Brain pericyte (primary cell): ENCODE measurements around the gene CES5A.
"Not testable (repeated sequence)": the region's sequence is repeated elsewhere in the genome, so short reads cannot be mapped to it uniquely, and the experiment has no call there.

Experiments
- DNase-seq: peaks from one replicate; pipeline ENCODE4 v3.0.0-alpha.2; 2012; ENCODE audit warnings: low read depth, low spot score

Gene CES5A

DNA sequence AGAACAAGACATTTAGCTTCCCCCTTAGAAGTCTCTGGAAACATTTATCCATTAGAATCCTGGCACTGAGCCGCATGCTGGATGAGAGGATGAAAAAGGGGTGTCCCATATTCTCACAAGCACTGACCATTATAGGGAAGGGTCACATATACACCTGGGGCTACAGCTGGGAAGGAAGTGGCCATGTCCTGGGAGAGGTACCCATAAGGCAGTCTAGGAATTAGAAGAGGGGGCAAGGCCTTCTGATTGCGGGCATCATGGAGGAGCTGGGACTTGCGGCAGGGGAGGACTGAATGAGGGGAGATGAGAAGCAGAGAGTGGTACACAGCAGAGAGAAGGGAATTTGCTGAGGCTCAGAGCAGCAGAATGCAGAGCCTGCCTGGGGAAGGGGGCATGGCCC lies 45.9 kb downstream of the CES5A start:
- not testable (repeated sequence) for DNase-seq

DNA sequence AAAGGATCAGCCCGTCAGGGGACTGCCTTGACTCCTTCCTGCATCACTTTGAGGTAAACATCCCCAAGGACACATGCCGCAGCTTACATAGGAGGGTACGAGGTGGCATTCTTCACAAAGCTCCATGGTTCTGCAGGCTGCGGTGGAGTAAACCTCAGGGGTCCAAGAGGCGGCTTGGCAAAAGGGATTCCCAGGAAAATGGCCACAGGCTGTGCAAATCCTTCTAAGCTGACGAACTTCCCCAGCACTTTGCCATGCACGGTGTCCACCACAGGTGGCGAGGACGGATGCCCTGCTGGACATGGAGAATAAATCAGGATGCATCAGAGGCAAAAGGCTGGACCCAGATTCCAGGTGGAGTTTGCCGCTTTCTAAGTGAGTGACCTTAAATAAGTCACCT lies 46.5 kb downstream of the CES5A start:
- DNase-seq = no peak

DNA sequence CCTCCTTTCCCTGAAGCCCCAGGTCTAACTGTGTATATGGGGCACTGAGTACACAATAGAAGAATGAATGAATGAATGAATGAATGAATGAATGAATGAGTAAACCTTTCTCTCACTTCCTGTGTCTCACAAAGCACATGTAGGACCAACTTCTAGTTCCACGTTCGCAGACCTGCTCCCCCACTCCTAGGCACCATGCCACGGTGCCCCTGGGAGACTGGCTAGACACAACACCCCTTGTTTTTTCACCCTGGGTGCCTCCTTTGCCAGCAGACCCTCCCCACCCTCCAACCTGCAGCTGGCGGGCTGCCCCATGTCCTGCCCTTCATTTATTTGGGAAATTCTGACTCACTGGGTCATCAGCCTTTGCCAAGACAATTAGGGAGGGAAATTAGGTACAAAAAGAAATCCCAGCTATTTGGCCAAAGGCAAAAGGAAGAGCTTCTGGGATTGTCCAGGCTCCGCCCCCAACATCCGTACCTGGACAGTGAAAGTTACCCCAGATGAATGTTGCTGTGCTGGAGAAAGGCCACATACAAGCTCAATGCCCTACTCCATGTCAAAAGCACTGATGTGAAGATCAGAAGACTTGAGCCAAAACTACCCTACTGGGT lies 50.0 kb downstream of the CES5A start:
- DNase-seq = no peak

DNA sequence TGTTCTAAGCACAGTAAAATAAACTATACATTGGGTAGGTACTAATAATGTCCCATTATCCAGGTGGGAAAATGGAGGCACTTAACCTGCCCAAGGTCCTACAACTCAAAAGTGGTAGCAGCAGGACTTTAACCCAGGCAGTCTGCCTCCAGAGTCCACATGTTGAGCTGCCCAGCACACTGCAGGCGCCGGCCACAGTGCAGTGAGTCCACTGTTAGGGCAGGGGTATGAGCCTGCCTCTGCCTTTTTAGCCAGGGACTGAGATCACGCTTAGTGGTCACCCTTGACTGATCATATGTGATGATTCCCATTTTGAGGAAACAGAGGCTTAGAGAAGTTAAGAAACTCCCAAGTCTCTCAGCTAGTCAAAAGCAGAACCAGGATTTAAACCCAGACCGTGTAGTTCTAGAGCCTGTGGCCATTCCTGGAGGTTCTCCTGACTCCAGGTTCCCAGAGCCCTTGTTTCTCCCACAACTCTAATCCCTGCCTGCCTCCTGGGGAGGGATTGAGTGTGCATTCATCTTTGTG lies 50.6 kb downstream of the CES5A start:
- DNase-seq = no peak

DNA sequence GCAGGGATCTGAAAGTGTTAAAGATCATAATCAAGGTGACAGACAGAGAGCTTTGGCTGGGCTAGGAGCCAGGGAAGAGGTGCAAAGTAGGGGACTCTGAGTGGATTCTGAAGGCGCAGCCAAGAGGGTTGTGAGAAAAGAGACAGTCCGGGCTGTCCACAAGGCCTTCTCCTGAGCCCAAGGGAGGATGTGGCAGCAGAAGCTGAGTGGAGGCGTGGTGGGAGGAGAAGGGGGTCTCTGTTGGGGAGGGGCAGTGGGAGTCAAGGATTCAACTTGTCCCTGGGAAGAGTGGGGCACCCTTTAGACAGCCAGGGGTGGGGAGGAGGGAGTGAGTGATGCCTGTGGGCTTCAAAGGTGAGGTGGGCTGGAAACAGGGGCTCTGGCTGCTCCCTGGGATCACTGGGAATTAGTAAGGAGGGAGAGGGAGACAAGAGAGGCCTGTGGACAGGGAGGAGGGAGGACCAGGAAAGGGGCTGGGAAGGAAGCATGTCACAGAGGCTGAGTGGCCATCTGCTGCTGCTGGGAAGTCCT lies 52.8 kb downstream of the CES5A start:
- DNase-seq = no peak

DNA sequence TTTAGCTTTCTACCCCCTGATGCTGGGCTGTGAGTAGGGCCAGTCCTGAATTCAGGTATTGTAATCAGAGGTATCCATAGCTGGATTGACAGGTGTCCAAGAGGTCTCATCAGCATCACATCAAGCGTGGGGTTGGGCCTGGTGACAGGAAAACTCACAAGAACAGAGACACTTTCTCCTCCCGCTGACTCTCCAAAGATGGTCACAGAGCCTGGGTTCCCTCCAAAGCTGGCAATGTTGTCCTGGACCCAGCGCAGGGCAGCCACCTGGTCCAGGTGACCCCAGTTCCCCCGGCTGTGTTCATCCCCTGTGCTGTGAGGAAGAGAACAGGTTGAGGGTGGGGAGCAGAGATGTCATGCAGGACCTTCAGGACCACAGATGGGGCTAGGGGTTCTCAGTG lies 54.0 kb downstream of the CES5A start:
- DNase-seq = no peak

DNA sequence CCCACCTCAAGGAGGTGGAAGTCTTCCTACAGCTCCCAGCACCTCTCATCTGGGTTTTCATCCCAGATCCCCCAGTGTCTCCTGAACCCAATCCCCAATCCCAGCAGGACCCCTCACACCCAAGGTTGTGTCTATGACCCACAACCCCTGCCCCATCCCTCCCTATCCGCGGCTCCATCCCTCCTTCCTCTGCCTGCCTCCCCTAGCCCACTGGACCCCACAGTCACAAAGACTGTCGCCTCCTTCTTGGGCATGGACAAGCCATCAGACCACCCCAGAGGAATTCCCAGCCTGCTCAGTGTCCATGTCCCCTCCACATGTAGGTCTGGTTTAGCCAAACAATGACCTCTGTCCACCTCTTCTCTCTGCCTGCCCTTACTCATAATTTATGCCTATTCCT lies 54.6 kb downstream of the CES5A start:
- DNase-seq = no peak

DNA sequence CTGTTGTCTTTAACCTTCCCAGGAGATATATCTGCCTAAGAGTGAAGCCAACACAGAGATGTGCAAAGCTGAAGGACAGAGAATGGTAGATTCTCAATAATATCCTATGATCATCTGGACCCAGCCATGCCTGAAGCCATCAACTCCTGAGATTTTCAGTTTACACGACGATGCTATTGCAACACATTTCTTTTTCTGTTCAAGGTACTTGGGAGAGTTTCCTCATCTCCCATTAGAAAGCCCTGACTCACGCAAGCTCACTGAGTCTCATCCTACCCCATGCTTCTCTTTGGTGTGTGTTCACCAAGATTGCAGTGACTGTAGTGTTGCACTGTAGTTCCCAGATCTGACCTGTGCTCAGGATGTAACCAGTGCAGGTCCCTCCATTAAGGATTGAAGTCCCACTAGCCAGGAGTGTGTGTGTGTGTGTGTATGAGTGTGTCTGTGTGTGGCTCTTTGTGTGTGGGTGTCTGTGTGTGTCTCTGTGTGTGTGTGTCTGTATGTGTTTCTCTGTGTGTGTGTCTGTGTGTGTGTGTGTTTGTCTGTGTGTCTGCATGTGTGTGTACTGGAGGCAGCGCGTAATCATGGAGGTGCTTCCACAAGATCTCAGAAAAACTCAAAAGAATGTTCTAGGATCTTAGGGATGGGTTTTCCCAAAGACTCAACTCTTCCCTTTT lies 57.8 kb downstream of the CES5A start:
- DNase-seq = no peak

DNA sequence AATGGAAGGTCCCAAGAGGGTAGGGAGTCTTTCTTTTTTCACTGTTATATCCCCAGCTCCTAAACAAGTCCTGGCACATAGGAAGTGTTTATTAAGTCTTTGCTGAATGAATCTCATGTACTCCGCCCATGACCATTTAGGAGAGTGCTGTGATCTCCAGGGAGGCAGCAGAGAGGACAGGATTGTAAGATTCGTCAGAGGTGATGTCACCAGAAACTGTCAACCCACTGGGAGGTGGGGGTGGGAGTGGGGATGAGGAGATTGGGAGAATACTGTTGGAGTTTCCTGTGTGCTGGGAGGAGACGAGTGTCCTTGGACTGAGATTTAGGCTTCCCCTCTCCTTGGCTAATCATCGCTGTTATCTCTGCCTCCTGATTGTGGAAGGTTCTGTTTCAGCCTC lies 59.0 kb downstream of the CES5A start:
- not testable (repeated sequence) for DNase-seq

DNA sequence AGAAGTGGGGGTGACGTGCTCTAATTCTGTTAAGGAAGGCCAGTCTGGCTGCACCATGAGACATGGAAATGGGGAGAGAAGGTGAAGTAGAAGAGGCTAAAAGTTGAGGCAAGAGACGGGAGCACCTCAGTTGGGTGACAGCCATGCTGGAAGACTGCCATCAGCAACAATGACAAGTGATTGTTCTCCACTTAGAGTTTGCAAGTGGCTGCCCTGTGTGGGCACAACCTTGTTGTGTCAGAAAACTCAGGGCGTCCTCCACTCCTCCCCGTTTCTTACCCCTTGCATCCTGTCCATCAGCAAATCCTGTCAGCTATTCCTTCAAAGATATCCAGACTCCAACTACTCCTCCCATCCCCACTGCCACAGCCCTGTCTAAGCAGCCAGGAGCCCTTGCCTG lies 59.9 kb downstream of the CES5A start:
- no peak for DNase-seq

DNA sequence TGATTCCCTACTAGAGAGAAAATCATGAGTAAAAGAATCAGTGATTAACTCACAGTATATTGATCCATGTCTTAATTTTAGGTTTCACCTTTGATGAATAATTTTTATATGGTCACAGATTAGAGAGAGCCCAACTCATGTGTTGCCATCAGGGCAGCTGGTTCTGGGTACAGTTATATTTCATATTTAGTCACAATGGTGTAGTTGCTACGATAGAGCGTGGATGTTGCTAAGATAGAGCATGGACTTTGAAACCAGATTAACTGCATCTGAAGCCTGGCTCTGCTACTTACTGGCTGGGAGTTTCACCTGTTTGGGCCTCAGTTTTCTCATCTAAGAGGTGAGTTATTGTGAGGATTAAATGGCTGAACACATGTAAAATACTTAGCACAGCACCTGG lies 61.0 kb downstream of the CES5A start:
- not testable (repeated sequence) for DNase-seq

DNA sequence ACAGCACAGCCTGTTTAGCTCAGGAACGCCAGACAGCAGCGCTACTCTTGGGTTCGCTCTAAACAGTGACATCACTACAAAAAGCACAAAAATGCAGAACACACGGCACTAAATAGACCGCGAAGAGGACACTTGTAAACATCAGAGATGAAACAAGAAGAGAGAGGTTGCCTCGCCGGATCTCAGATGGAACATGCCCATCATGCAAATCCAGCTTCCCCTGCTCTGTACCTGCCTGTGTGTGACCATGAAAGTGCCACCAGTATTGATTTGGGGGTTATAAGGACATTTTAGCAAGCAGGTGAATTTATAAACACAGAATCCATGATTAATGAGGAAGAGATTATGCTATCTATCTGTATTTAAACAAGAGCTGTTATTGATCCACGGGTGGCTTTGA lies 61.4 kb downstream of the CES5A start:
- DNase-seq = not testable (repeated sequence)

DNA sequence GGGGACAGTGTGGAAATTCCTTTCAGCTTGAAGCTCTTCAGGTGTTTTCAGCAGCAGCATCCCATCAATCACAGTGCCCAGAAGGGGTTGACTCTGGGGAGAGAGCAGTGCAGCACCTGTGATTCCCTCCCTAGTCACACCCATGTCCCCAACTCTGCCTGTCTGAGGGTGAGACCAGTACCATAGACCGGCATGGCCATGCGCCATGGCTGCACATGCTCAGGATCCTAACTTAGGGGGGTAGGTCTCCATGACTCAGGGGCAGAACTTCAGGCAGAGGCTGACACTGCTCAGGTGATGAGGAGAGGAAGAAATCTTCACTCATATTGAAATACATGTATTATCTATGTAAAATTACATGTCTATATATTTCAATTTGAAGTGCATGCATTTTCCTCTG lies 62.2 kb downstream of the CES5A start:
- no peak for DNase-seq

DNA sequence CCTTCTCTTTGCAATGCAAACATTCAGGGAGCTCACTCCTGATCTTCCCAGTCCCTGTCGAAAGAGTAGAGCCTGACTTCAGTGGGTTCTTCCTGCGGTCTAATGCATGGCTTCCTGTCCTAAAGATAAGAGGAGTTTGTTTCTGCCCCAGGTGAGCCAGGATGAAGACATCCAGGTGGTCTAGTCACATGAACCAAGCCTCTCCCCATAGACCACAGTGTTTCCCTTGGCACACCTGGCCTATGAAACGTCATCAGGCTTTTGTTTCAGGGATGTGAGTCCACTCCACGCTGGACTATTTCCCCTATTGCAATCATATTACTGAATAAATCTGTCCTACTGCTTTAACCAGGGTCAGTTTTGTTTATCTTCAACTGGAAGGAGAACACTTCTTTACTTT lies 63.4 kb downstream of the CES5A start:
- no peak for DNase-seq

DNA sequence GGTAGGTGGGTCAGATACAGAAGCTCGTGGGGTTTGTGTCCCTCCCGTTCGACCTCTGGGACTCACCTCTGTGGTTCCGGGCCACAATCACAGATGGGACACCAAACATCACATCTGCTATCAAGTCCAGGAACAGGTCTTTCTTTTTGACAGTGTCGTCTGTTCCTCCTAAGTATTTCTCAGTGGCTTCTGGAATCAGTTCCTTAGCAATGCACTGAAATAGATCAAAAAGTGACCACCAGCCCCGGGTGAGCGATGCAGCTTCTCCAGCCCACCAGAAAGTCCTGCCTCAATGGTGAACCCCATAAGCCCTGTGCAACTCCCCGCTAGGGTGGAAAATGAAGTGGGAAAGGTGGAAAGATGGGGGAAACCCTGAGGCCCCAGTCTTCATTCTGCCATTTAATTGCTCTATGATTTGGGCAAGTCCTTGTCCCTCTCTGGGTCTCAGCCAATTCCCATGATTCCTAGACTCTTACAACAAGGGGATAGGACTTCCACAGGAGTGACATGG lies 64.7 kb downstream of the CES5A start:
- no peak for DNase-seq

DNA sequence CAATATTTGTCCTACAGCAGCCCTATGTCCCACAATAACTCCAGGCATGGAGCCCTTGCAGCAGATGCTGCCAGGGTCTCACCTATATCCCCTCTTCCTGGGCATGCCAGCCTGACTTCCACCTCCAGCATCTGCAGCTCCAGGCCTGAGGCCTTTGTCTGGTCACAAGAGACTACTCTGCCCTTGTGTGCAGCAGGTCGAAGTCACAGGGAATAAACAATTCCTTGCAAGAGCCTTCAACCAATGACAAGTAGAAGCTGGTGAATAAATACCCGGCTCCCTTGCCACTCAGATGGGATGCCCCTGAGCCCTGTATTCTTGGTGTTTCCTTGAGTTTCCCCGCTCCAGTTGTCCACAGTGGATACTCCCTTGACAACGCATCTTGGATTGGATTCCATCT lies 65.3 kb downstream of the CES5A start:
- no peak for DNase-seq

DNA sequence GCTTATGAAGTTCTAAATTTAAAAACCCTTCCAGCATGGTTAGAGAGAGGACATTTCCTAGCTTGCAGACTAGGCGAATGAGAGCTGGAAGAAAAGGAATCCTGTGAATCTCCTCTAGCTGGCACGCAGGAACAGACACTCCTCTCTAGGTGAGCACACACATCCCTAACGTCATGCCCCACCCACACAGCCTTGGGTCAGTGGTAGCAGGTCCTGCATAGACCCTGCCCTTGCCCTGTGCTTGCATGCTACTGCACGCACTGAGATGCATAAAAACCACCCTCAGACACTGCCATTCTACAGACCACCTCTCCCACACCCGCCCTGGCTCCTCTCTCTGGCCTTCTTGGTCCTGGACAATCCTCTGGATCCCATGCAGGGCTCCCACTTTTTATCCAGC lies 65.8 kb downstream of the CES5A start:
- DNase-seq = no peak

DNA sequence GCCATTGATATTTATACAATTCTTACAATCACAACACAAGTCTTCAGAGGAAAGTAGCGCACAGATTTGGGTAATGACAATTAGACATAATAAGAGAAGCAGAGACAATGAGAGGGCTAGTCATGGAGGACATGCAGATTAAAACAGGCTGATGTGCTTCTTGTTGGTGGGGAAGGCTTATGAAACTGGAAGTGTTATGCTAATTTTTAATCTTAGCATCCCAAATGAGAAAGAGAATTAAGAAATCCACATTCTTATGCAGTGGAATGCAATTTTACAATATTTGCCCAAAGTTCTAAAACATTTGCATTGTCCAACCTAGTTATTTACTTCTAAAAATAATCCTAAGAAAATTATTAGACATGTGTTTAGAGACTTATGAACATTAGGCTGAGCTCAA lies 66.9 kb downstream of the CES5A start:
- not testable (repeated sequence) for DNase-seq

DNA sequence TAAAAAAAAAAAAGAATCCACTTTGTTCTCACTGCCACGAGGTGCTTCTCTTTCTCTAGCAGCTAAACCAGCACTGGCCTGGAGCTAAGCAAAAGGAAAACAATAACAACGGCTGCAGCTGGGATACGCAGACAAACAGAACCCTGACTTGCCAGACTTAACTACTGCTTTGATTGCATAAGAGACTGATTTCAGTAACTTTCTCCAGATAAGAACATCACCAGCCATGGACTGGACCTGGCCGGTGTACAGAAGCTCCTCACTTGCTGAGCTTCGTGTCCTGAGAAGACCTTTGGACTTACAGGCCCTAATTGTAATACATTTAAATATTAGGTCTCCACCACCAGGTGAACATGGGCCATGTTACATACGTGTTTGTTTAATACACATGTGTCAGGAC lies 70.1 kb downstream of the CES5A start:
- DNase-seq = not testable (repeated sequence)

DNA sequence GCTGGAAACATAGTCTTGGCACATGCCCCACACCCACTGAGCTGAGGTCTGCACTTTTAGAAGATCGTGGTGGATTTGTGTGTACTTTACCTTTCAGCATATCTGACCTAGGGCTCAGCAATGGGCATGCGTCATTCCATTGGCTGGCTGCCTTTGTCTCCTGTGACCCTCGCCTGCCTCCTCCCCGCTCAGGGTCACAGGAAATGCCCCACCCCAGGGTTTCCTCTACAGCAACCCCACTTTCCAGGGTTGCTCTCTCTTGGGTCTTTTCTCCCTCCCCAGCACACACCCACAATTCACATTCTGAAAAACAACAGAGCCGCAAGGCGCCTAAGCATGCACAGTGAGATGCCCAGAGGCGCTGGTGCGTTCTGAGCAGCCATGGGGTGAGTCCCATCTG lies 71.5 kb downstream of the CES5A start:
- DNase-seq = not testable (repeated sequence)
